Neutrophil (primary cell): ENCODE measurements around the gene NEURL1.

ENCODE experiments used
- H3K27ac ChIP-seq: fragments of 200-600 bp; sonication (generic); 2 replicates; pipeline ENCODE4 v1.5.1; 2016; ENCODE audit warnings: mild to moderate bottlenecking, moderate library complexity
- H3K27me3 ChIP-seq: fragments of 200-600 bp; sonication (generic); 2 replicates; pipeline ENCODE4 v1.6.0; 2016; ENCODE audit warnings: mild to moderate bottlenecking
- H3K36me3 ChIP-seq: fragments of 200-600 bp; sonication (generic); 2 replicates; pipeline ENCODE4 v1.5.1; 2017
- H3K4me1 ChIP-seq, 2 experiments: fragments of 200-600 bp in 1 of 2; sonication (generic) in 1 of 2; 1 replicate in 1 of 2; 2 replicates in 1 of 2; pipeline versions ENCODE4 v1.5.1 to v1.6.1; 2013 to 2016; ENCODE audit warnings: low read depth in 1 of 2, low read length in 1 of 2, mild to moderate bottlenecking in 1 of 2, moderate library complexity in 1 of 2; ENCODE audit not compliant: control insufficient read depth in 1 of 2, insufficient read depth in 1 of 2
- H3K4me3 ChIP-seq, 2 experiments: fragments of 200-600 bp in 1 of 2; sonication (generic) in 1 of 2; 1 replicate in 1 of 2; 2 replicates in 1 of 2; pipeline ENCODE4 v1.5.1; 2013 to 2016; ENCODE audit warnings: low read depth in 1 of 2, low read length in 1 of 2, mild to moderate bottlenecking in 1 of 2, moderate library complexity in 1 of 2
- H3K9me3 ChIP-seq: fragments of 200-600 bp; sonication (generic); 2 replicates; pipeline ENCODE4 v1.5.1; 2016
- TF ChIP-seq, protein P1 (sequence below): fragments of 200-600 bp; sonication (generic); IDR thresholded peaks from 2 replicates; pipeline ENCODE4 v1.5.1; 2016; ENCODE audit warnings: antibody characterized with exemption

NEURL1 gene

DNA sequence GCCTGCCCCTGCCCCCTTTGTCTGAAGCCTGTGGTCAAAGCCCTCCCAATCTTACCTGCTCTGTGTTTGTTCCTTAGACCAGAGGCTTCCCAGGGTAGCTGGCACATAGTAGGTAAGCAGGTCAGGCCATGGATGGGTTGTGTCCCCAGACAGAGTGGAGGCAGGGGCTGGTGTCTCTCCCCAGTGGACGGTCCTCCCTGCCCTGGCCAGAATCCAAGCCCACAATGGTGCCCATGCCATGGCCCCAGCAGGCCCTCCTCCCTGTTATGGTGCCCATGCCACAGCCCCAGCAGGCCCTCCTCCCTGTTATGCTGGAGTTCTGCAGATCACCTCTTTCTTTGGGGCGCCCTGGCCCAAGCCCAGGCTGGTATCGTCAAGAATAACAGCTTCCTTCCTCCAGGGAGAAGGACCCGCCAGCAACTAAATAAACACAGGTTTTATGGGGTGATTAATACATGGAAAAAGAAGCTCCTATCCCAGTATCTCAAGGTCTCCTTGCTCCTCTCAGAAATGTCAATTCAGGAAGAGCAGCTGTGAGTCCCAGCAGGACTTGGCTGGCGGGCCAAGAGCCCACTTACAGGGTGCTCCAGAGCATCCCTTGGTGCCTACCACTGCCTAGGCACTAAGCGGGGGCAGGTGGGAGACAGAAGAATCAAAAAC, 82.0 kb downstream of the NEURL1 start:
- Histone ChIP-seq H3K4me1 (no peaks in the 10 kb centered on the region), H3K9me3 (no peaks in the 10 kb centered on the region), H3K27ac (no peak overlapping the region), H3K36me3 (no peaks in the 10 kb centered on the region), H3K4me3 (no peak overlapping the region), H3K27me3 (peaks cover 7% of the 10 kb centered on the region)
- TF ChIP-seq, protein P1, sequence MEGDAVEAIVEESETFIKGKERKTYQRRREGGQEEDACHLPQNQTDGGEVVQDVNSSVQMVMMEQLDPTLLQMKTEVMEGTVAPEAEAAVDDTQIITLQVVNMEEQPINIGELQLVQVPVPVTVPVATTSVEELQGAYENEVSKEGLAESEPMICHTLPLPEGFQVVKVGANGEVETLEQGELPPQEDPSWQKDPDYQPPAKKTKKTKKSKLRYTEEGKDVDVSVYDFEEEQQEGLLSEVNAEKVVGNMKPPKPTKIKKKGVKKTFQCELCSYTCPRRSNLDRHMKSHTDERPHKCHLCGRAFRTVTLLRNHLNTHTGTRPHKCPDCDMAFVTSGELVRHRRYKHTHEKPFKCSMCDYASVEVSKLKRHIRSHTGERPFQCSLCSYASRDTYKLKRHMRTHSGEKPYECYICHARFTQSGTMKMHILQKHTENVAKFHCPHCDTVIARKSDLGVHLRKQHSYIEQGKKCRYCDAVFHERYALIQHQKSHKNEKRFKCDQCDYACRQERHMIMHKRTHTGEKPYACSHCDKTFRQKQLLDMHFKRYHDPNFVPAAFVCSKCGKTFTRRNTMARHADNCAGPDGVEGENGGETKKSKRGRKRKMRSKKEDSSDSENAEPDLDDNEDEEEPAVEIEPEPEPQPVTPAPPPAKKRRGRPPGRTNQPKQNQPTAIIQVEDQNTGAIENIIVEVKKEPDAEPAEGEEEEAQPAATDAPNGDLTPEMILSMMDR: no peak

DNA sequence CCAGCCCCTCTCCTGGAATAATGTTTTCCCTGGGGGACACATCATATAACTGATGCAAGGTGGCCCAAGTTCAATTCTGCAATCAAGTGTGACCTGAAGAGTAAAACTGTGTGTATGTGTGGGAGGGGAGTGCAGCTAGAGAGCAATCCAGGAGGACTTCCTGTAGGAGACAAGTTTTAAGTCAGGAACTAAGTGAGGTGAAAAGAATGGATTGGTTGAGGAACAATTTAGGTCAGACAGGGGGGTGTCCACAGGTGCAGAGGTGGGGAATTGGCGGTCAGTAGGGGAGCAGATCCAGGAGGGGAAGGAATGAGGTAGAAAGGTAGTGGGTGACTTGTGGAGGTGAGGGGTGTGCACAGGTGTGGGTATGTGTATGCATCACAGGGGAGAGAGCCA, 82.6 kb downstream of the NEURL1 start:
- TF ChIP-seq, protein P1: no peak
- peaks cover 7% of the 10 kb centered on the region for H3K27me3 ChIP-seq
- H3K9me3 ChIP-seq: no peaks in the 10 kb centered on the region
- H3K27ac ChIP-seq: no peak overlapping the region
- no peaks in the 10 kb centered on the region for H3K4me1 ChIP-seq
- H3K4me3 ChIP-seq: no peak overlapping the region
- no peaks in the 10 kb centered on the region for H3K36me3 ChIP-seq

DNA sequence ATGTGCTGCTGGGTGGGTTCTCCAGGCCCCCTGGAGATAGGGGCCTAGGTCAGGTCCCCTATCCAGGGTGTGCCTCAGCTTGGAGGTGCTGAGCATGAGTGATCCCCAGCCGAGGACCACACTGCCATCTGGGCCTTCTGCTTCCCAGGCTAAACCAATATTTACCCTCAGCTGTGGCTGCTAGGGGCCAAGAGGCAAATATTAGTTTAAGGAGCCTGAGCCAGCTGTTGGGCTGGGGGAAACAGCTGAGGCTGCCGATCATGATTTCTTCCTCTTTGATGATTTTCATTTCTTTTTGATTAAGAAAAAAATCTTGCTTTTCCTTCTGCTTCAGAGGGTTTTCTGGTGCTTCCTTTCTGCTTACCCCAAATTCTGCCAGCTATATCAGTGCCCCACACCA, 83.4 kb downstream of the NEURL1 start:
- Histone ChIP-seq H3K27me3 (peaks cover 8% of the 10 kb centered on the region), H3K4me1 (no peaks in the 10 kb centered on the region), H3K27ac (no peak overlapping the region), H3K4me3 (no peak overlapping the region), H3K36me3 (no peaks in the 10 kb centered on the region), H3K9me3 (no peaks in the 10 kb centered on the region)
- TF ChIP-seq, protein P1: no peak

DNA sequence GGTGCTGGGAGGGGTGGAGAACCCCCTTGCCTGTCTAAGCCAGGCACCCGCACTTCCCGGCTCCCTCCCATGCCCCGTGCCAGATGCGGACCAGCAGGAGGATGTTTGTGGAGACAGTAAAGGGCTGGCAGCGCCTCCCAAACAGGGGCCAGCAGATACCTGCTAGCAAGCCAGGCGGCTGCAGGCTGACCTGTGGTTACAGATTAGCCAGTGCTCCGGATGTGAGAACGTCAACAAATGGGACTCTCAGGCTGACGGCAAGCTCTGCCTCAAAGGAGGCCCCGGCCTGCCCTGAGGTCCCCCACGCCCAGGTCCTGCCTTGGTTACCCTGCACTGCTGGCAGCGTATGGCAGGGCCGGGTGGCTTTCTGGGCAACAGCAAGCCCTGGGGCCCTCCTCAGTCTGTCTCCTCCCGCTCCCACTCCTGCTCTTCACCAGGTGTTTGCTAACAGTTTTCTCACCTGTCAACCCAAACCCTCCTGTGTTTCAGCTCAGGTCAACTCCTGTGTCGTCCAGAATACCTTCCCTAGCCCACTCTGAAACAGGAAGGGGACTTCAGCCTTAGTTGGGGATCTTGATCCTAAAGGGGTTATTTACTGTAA, 85.4 kb downstream of the NEURL1 start:
- no peak overlapping the region for H3K27ac ChIP-seq
- no peak overlapping the region for H3K4me3 ChIP-seq
- peaks cover 2 to 3% of the 10 kb centered on the region in 2 experiments for H3K4me1 ChIP-seq
- TF ChIP-seq, protein P1: no peak
- H3K27me3 ChIP-seq: peaks cover 23% of the 10 kb centered on the region
- no peaks in the 10 kb centered on the region for H3K36me3 ChIP-seq
- no peaks in the 10 kb centered on the region for H3K9me3 ChIP-seq

DNA sequence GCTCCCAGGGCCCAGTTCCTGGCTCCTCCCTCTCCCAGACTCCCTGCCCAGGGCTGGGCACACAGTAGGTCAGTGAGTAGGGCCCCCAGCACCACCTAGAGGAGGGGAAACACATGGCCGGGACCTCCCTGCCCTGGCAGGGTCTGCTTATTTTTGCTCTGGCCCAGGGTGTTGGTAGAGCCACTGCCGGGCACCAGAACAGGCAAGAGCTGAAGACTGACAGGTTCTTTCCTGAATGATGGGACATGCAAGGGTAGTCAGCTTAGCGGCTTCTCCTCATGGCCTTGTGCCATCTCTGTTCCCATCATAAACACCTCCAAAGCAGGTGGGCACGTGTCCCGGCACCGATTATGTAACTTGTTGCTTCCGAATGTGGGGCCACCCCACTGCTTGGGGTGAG, 86.5 kb downstream of the NEURL1 start:
- TF ChIP-seq, protein P1: no peak
- Histone ChIP-seq H3K27me3 (peaks cover 34% of the 10 kb centered on the region), H3K9me3 (no peaks in the 10 kb centered on the region)

More for the DNA sequence above, 86.5 kb downstream of the NEURL1 start:
- no peaks in the 10 kb centered on the region for H3K36me3 ChIP-seq
- no peak overlapping the region for H3K4me3 ChIP-seq
- H3K27ac ChIP-seq: no peak overlapping the region
- peaks cover 8 to 10% of the 10 kb centered on the region in 2 experiments for H3K4me1 ChIP-seq
